Measurements from ENCODE around the gene SLC9A9.

DNA sequence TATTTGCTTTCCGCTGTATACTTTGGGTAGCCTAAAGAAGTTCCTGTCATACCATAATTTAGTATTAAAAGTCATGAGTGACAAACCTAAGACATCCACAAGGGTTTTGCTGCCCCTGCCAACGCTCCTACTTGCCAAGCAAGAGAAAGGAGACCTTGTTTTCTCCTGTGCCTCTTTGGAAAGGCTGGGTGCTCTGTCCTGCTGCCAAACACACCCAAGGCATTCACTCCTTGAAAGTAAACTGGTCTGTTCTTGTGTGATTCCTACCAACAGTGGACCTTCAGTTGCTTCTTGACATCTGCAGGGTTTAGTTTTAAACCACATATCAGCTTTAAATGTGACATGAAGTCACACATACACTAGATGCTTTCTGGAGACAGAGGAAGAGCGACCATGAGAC lies 295.4 kb downstream of the SLC9A9 start:
- TF ChIP-seq EZH2phosphoT487 (IDR thresholded peaks at IDR 0.05; ENCODE audit: low read depth, severe bottlenecking, unreplicated experiment) (no peak), CTCF (IDR thresholded peaks at IDR 0.05; ENCODE audit: poor library complexity) (no peak), EZH2 (IDR thresholded peaks at IDR 0.05; ENCODE audit: borderline replicate concordance) (no peak)
